GM12878 (cell line): ENCODE data around the gene FLACC1. TPM values are rescaled to one million over a fixed set of nuclear protein-coding genes. Genes with fewer than 3 reads are reported as not detected.

ENCODE experiments used
- ATAC-seq: fragments of 200-7000 bp; cut with Tn5 transposase; 3 replicates; pipeline ENCODE4 v1.9.1; 2020; ENCODE audit warnings: mild to moderate bottlenecking, moderate library complexity
- BruUV-seq: library from RNA; stranded (reverse); fragments of 400-500 nt; replicated peaks from 2 replicates; lab custom pipeline; 2021; lab: Mats Ljungman, UMichigan
- CTCF ChIA-PET: fragments of 300-600 bp; sonication (Branson Sonifier 250); formaldehyde crosslinking; extraction: SDS; loops from one replicate; lab custom pipeline; 2021; ENCODE audit warnings: inconsistent platforms; lab: Yijun Ruan, JAX
- POLR2A ChIA-PET: fragments of 350-600 bp; formaldehyde crosslinking; extraction: SDS; loops from one replicate; lab custom pipeline; 2021; ENCODE audit warnings: inconsistent platforms; lab: Charles Lee
- RAD21 ChIA-PET: fragments of 300-600 bp; sonication (Branson Sonifier 250); formaldehyde crosslinking; loops from one replicate; lab custom pipeline; 2023; ENCODE audit warnings: antibody characterized with exemption; ENCODE audit not compliant: unreplicated experiment; lab: Charles Lee
- SMC1A ChIA-PET: fragments of 300-600 bp; sonication (Branson Sonifier 250); formaldehyde crosslinking; loops from one replicate; lab custom pipeline; 2023; ENCODE audit not compliant: unreplicated experiment, uncharacterized antibody; lab: Charles Lee
- DNase-seq: peaks from one replicate; pipeline ENCODE4 v3.0.0-alpha.2; 2011; ENCODE audit warnings: low read depth, low spot score
- FAIRE-seq: peaks from 3 replicates; lab custom pipeline; 2011; peaks lifted over from hg19 to GRCh38; lab: Jason Lieb, UNC
- H2AFZ ChIP-seq: 2 replicates; pipeline ENCODE4 v1.6.0; 2011; ENCODE audit warnings: low read depth, low read length, control low read depth; ENCODE audit not compliant: control insufficient read depth
- H3K27ac ChIP-seq: 2 replicates; pipeline ENCODE4 v1.5.1; 2011; ENCODE audit warnings: control low read depth; ENCODE audit not compliant: control insufficient read depth, insufficient read depth
- H3K27me3 ChIP-seq, 2 experiments: replicated peaks in 1 of 2; 2 replicates each; pipeline versions ENCODE4 v1.6.0 to v1.6.1; 2011; ENCODE audit warnings: low read length in 1 of 2; ENCODE audit not compliant: control insufficient read depth in 2 of 2, insufficient read depth in 2 of 2
- H3K36me3 ChIP-seq, 2 experiments: 2 replicates each; pipeline ENCODE4 v1.5.1; 2011; ENCODE audit warnings: low read length in 1 of 2; ENCODE audit not compliant: control insufficient read depth in 2 of 2, insufficient read depth in 2 of 2
- H3K4me1 ChIP-seq: 2 replicates; pipeline ENCODE4 v1.6.1; 2011; ENCODE audit warnings: mild to moderate bottlenecking, low read length, moderate library complexity, mixed read lengths; ENCODE audit not compliant: control insufficient read depth, insufficient read depth
- H3K4me2 ChIP-seq: 2 replicates; pipeline ENCODE4 v1.6.0; 2011; ENCODE audit warnings: control low read depth; ENCODE audit not compliant: control insufficient read depth, insufficient read depth
- H3K4me3 ChIP-seq: fragments of 200-600 bp; sonication (generic); 2 replicates; pipeline ENCODE4 v1.5.1; 2016
- H3K79me2 ChIP-seq: 2 replicates; pipeline ENCODE4 v1.6.0; 2011; ENCODE audit warnings: low read length; ENCODE audit not compliant: control insufficient read depth, insufficient read depth
- H3K9ac ChIP-seq: 2 replicates; pipeline ENCODE4 v1.8.0; 2011; ENCODE audit warnings: low read length, control low read depth, mixed read lengths; ENCODE audit not compliant: control insufficient read depth, insufficient read depth
- H3K9me3 ChIP-seq: replicated peaks from 3 replicates; pipeline ENCODE4 v1.5.1; 2011; ENCODE audit warnings: mild to moderate bottlenecking, low read length; ENCODE audit not compliant: control insufficient read depth, insufficient read depth
- H4K20me1 ChIP-seq: 2 replicates; pipeline ENCODE4 v1.6.0; 2011; ENCODE audit not compliant: control insufficient read depth, insufficient read depth
- CEBPB ChIP-seq, 2 experiments: fragments of 150-350 bp in 1 of 2; IDR thresholded peaks; 2 replicates each; pipeline ENCODE4 v1.6.1; 2012 to 2014; ENCODE audit warnings: low read depth in 2 of 2, low read length in 2 of 2, borderline replicate concordance in 1 of 2, inconsistent platforms in 1 of 2
- LARP7 ChIP-seq: fragments of 450-650 bp; IDR thresholded peaks from 2 replicates; pipeline ENCODE4 v1.6.1; 2017; ENCODE audit warnings: mild to moderate bottlenecking
- NRF1 ChIP-seq: conservative IDR thresholded peaks from 2 replicates; pipeline ENCODE4 v1.6.1; 2011; ENCODE audit warnings: mild to moderate bottlenecking, low read depth, low read length, improper control_type of control experiment
- PAX5 ChIP-seq: IDR thresholded peaks from 2 replicates; pipeline ENCODE4 v1.6.1; 2011; ENCODE audit warnings: low read depth, low read length, borderline replicate concordance
- POLR2AphosphoS5 ChIP-seq: IDR thresholded peaks from 2 replicates; pipeline ENCODE4 v1.6.1; 2011; ENCODE audit warnings: mild to moderate bottlenecking, low read length, inconsistent platforms
- RB1 ChIP-seq: fragments of 450-650 bp; formaldehyde crosslinking; IDR thresholded peaks from 2 replicates; pipeline ENCODE4 v1.6.1; 2017; ENCODE audit warnings: mild to moderate bottlenecking, borderline replicate concordance
- RCOR1 ChIP-seq: conservative IDR thresholded peaks from 2 replicates; pipeline ENCODE4 v1.6.1; 2012; ENCODE audit warnings: low read depth, low read length, improper control_type of control experiment
- SRF ChIP-seq, 2 experiments: IDR thresholded peaks; 2 replicates each; pipeline ENCODE4 v1.6.1; 2011; ENCODE audit warnings: low read depth in 2 of 2, low read length in 2 of 2, mild to moderate bottlenecking in 1 of 2, moderate library complexity in 1 of 2
- ZNF622 ChIP-seq: fragments of 450-650 bp; IDR thresholded peaks from 2 replicates; pipeline ENCODE4 v1.6.1; 2017; ENCODE audit warnings: mild to moderate bottlenecking, inconsistent platforms
- whole genome bisulfite sequencing: methylation state at CpG from one replicate; pipeline ENCODE4 v1.1.6; 2016; ENCODE audit warnings: low lambda C conversion rate; ENCODE audit not compliant: insufficient replicate concordance, insufficient coverage; ENCODE audit errors: missing lambda C conversion rate; 5-methylcytosine and 5-hydroxymethylcytosine counted together
- in situ Hi-C: fragments of 300-500 bp; cut with MboI; formaldehyde crosslinking; loops from 9 replicates; pipeline ENCODE4 v1.14.3; 2018; ENCODE audit warnings: mixed read lengths
- intact Hi-C: fragments of 100-400 bp; cut with micrococcal nuclease; formaldehyde crosslinking; loops from one replicate; pipeline ENCODE4 v1.14.2; 2022; ENCODE audit not compliant: unreplicated experiment
- polyA plus RNA-seq, 11 experiments: library from polyadenylated mRNA; depleted of rRNA in 4 of 11; unstranded in 6 of 11; stranded (reverse) in 5 of 11; fragments of >200 nt; fragmentation: Nextera tagmentation in 4 of 11; fragmentation: Illumina TruSeq in 1 of 11; extraction: Ambion mirVana in 4 of 11; extraction: Trizol in 1 of 11; gene quantifications; 1 replicate in 1 of 11; 2 replicates in 10 of 11; pipeline versions ENCODE4 v1.2.1 to v1.2.3, GENCODE V29; 2011 to 2016; ENCODE audit warnings: inconsistent platforms in 2 of 11, missing spikeins in 2 of 11, low read depth in 1 of 11
- total RNA-seq, 4 experiments: library from RNA; depleted of rRNA in 3 of 4; stranded (reverse); fragments of >200 nt in 3 of 4; fragmentation: Illumina TruSeq in 1 of 4; extraction: Trizol in 1 of 4; gene quantifications; 2 replicates each; pipeline versions ENCODE4 v1.2.1 to v1.2.3, GENCODE V29; 2013 to 2021
- TF ChIP-seq, protein P1 (sequence below): fragments of 450-650 bp; IDR thresholded peaks from 2 replicates; pipeline ENCODE4 v1.6.1; 2016; ENCODE audit warnings: mild to moderate bottlenecking
- TF ChIP-seq, protein P2 (sequence below): fragments of 450-650 bp; IDR thresholded peaks from 2 replicates; pipeline ENCODE4 v1.6.1; 2017; ENCODE audit warnings: mild to moderate bottlenecking, moderate library complexity

The FLACC1 gene
- total and polyA plus RNA-seq, 10 of the 15 experiments (the other 5 are each of a cell fraction or from before 2014, with no cell fraction given): 0.08 to 0.54 (median 0.30) TPM; not detected in 2

DNA sequence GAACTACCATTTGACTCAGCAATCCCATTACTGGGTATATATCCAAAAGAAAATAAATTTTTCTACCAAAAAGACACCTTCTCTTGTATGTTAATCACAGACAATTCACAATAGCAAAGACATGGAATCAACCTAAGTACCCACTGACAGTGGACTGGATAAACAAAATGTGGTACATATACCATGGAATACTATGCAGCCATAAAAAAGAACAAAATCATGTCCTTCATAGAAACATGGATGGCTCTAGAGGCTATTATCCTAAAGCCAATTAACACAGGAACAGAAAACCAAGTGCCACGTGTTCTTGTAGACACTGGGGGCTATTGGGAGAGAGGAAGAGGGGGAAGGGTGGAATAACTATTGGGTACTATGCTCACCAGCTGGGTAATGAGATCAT, 27.7 kb downstream of the FLACC1 start:
- H3K9ac ChIP-seq: no peak overlapping the region
- no peak overlapping the region for H3K4me3 ChIP-seq
- in situ Hi-C loops (no loop called here), intact Hi-C loops (no loop called here)
- H3K4me2 ChIP-seq: no peak overlapping the region
- DNase-seq (no peak), FAIRE-seq (no peak), ATAC-seq (no peak)
- CTCF ChIA-PET: no interaction called here
- 0% methylated on average over 1 of the region's 1 CpG for WGBS
- TF ChIP-seq RCOR1 (no peak), CEBPB (IDR thresholded peaks at IDR 0.05; ENCODE audit: borderline replicate concordance in 1 of 2, low read depth in 2 of 2, low read length in 2 of 2) (no peak), RB1 (no peak), SRF (IDR thresholded peaks at IDR 0.05; ENCODE audit: low read depth in 2 of 2, low read length in 2 of 2) (no peak), ZNF622 (no peak), POLR2AphosphoS5 (no peak), LARP7 (no peak), PAX5 (no peak), NRF1 (no peak)
- TF ChIP-seq, protein P1, sequence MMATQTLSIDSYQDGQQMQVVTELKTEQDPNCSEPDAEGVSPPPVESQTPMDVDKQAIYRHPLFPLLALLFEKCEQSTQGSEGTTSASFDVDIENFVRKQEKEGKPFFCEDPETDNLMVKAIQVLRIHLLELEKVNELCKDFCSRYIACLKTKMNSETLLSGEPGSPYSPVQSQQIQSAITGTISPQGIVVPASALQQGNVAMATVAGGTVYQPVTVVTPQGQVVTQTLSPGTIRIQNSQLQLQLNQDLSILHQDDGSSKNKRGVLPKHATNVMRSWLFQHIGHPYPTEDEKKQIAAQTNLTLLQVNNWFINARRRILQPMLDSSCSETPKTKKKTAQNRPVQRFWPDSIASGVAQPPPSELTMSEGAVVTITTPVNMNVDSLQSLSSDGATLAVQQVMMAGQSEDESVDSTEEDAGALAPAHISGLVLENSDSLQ: no peak
- TF ChIP-seq, protein P2, sequence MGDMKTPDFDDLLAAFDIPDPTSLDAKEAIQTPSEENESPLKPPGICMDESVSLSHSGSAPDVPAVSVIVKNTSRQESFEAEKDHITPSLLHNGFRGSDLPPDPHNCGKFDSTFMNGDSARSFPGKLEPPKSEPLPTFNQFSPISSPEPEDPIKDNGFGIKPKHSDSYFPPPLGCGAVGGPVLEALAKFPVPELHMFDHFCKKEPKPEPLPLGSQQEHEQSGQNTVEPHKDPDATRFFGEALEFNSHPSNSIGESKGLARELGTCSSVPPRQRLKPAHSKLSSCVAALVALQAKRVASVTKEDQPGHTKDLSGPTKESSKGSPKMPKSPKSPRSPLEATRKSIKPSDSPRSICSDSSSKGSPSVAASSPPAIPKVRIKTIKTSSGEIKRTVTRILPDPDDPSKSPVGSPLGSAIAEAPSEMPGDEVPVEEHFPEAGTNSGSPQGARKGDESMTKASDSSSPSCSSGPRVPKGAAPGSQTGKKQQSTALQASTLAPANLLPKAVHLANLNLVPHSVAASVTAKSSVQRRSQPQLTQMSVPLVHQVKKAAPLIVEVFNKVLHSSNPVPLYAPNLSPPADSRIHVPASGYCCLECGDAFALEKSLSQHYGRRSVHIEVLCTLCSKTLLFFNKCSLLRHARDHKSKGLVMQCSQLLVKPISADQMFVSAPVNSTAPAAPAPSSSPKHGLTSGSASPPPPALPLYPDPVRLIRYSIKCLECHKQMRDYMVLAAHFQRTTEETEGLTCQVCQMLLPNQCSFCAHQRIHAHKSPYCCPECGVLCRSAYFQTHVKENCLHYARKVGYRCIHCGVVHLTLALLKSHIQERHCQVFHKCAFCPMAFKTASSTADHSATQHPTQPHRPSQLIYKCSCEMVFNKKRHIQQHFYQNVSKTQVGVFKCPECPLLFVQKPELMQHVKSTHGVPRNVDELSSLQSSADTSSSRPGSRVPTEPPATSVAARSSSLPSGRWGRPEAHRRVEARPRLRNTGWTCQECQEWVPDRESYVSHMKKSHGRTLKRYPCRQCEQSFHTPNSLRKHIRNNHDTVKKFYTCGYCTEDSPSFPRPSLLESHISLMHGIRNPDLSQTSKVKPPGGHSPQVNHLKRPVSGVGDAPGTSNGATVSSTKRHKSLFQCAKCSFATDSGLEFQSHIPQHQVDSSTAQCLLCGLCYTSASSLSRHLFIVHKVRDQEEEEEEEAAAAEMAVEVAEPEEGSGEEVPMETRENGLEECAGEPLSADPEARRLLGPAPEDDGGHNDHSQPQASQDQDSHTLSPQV: no peak
- H3K79me2 ChIP-seq: no peaks in the 10 kb centered on the region
- H3K4me1 ChIP-seq: no peaks in the 10 kb centered on the region
- RAD21 ChIA-PET: no interaction called here
- H4K20me1 ChIP-seq: no peaks in the 10 kb centered on the region
- BruUV-seq: no TSS peak
- H2AFZ ChIP-seq: no peak overlapping the region
- H3K27ac ChIP-seq: no peak overlapping the region
- H3K36me3 ChIP-seq: no peaks in the 10 kb centered on the region
- SMC1A ChIA-PET: no interaction called here
- POLR2A ChIA-PET: no interaction called here
- H3K27me3 ChIP-seq: no peaks in the 10 kb centered on the region
- H3K9me3 ChIP-seq: no peaks in the 10 kb centered on the region; the same call in 1 of the 3 replicates
